Memory B cell (primary cell): ENCODE measurements around the gene C1orf232.

ENCODE experiments used
- ATAC-seq: fragments of 150-1000 bp; cut with Tn5 transposase; 2 replicates; pipeline ENCODE4 v1.10.0; 2021; ENCODE audit warnings: low read depth, mild to moderate bottlenecking, moderate library complexity
- DNase-seq, 2 donors: peaks; one replicate each; pipeline ENCODE4 v3.0.0; 2022; ENCODE audit warnings: low spot score in 2 of 2
- H3K27ac Mint-ChIP-seq: one replicate; pipeline ENCODE4 v1.8.0; 2022; ENCODE audit warnings: mild to moderate bottlenecking, moderate library complexity, mixed read lengths
- H3K27me3 Mint-ChIP-seq: one replicate; pipeline ENCODE4 v1.8.0; 2022; ENCODE audit warnings: mixed read lengths
- H3K36me3 Mint-ChIP-seq: one replicate; pipeline ENCODE4 v1.8.0; 2022; ENCODE audit warnings: mild to moderate bottlenecking, mixed read lengths
- H3K4me1 Mint-ChIP-seq: one replicate; pipeline ENCODE4 v1.8.0; 2022; ENCODE audit warnings: mixed read lengths
- H3K4me3 Mint-ChIP-seq: one replicate; pipeline ENCODE4 v1.8.0; 2022; ENCODE audit warnings: mild to moderate bottlenecking, moderate library complexity, mixed read lengths
- H3K9me3 Mint-ChIP-seq: one replicate; pipeline ENCODE4 v1.8.0; 2022; ENCODE audit warnings: mixed read lengths

Gene C1orf232

GRCh38 chr1:26156285-26157038 lies 12.3 kb downstream of the C1orf232 start:
- no peaks in the 10 kb centered on the region for H3K36me3 Mint-ChIP-seq
- no peaks in the 10 kb centered on the region for H3K9me3 Mint-ChIP-seq
- no peak overlapping the region for H3K4me3 Mint-ChIP-seq
- no peak for ATAC-seq
- DNase-seq, result no peak
- peaks cover 23% of the 10 kb centered on the region for H3K27me3 Mint-ChIP-seq
- H3K27ac Mint-ChIP-seq, result no peak overlapping the region
- no peaks in the 10 kb centered on the region for H3K4me1 Mint-ChIP-seq

- H3K27ac Mint-ChIP-seq, result no peak overlapping the region
- H3K27me3 Mint-ChIP-seq, result peaks cover 23% of the 10 kb centered on the region
- DNase-seq, result no peak
- no peaks in the 10 kb centered on the region for H3K36me3 Mint-ChIP-seq
- no peaks in the 10 kb centered on the region for H3K9me3 Mint-ChIP-seq
- ATAC-seq, result no peak
- no peak overlapping the region for H3K4me3 Mint-ChIP-seq
- no peaks in the 10 kb centered on the region for H3K4me1 Mint-ChIP-seq
Observed at GRCh38 chr1:26155370-26156284, 13.1 kb downstream of the C1orf232 start.

GRCh38 chr1:26154750-26155149 lies 14.0 kb downstream of the C1orf232 start:
- Mint-ChIP-seq H3K36me3 (no peaks in the 10 kb centered on the region), H3K27me3 (peaks cover 23% of the 10 kb centered on the region), H3K4me3 (no peak overlapping the region), H3K4me1 (no peaks in the 10 kb centered on the region), H3K27ac (no peak overlapping the region), H3K9me3 (no peaks in the 10 kb centered on the region)
- DNase-seq, result no peak
- no peak for ATAC-seq

GRCh38 chr1:26153966-26154532 lies 14.7 kb downstream of the C1orf232 start:
- Mint-ChIP-seq H3K4me1 (no peaks in the 10 kb centered on the region), H3K27ac (no peak overlapping the region), H3K36me3 (no peaks in the 10 kb centered on the region), H3K27me3 (peaks cover 23% of the 10 kb centered on the region), H3K4me3 (no peak overlapping the region), H3K9me3 (no peaks in the 10 kb centered on the region)
- DNase-seq, result no peak
- no peak for ATAC-seq

DNA sequence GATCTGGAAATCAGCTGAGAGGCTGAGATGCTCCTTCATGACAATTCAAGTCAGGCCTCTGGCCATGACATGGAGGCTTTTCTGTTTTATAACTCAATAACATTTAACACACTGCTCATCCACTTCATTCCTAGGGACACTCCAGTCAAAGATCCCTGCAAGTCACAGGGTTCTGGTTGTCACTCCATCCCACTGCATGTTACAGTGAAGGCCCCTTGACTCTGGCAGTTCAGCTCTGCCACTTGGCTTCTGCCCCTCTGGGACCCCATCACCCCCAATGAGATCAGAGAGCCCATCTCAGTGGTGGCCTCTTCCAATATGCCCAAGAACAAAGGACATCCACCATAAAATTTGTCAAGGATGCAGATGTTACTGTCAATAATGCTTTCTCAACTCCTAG lies 19.9 kb downstream of the C1orf232 start:
- Mint-ChIP-seq H3K9me3 (no peaks in the 10 kb centered on the region), H3K27ac (no peak overlapping the region), H3K4me1 (no peaks in the 10 kb centered on the region), H3K36me3 (no peaks in the 10 kb centered on the region), H3K27me3 (peaks cover 16% of the 10 kb centered on the region), H3K4me3 (no peak overlapping the region)
- no peak for ATAC-seq
- DNase-seq, result no peak

- H3K4me3 Mint-ChIP-seq, result no peak overlapping the region
- DNase-seq (no peak), ATAC-seq (no peak)
- H3K36me3 Mint-ChIP-seq, result no peaks in the 10 kb centered on the region
- no peaks in the 10 kb centered on the region for H3K9me3 Mint-ChIP-seq
- H3K27me3 Mint-ChIP-seq, result peaks cover 13% of the 10 kb centered on the region
- no peak overlapping the region for H3K27ac Mint-ChIP-seq
- no peaks in the 10 kb centered on the region for H3K4me1 Mint-ChIP-seq
Observed at GRCh38 chr1:26145960-26146294, 22.8 kb downstream of the C1orf232 start.

DNA sequence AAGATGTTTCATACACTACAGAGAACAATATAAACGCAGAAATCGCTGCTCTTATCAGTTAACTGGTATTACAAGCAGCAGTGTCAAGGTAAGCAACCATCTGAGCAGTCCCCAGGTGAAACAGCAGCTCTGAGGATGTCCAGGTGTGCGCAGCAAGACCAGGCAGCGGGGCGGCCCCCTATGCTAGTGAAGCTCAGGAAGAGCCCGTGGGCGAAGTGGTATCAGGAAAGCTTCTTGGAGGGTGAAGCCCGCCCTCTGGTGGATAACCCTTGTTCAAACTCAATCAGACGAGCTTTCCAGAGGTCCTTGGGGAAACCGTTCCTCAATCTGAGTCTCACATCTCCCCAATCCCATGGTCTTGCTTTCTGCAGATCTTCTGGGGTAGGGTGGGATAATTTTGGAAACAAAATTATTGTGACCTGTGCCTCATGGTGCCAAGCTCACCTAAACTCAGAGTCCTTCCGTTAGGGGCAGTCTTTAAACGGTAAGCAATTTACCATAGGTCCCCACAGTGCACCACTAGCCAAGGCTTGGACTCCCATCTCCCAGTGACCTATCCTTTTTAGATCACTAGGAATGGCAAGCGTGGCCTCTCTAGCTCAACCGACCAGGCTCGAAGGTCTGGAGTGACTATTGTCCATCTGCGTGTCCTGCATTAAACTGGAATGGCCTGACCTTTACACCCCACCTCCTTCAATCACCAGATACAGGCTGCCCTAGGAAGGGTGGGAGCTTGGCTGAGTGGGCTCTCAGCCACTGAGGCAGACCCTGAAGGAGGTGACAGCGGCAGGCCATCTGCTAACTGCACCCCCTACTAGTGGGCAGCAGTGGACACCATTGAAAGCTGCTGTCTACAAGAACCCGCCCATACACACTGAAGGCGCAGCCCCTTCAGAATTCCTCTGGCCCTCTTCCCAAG lies 23.5 kb downstream of the C1orf232 start:
- DNase-seq (peak; percentile 42 to 61), ATAC-seq (peak; percentile 73)
- Mint-ChIP-seq H3K9me3 (no peaks in the 10 kb centered on the region), H3K27ac (no peak overlapping the region), H3K4me1 (no peaks in the 10 kb centered on the region), H3K36me3 (no peaks in the 10 kb centered on the region), H3K4me3 (no peak overlapping the region), H3K27me3 (peaks cover 13% of the 10 kb centered on the region)

DNA sequence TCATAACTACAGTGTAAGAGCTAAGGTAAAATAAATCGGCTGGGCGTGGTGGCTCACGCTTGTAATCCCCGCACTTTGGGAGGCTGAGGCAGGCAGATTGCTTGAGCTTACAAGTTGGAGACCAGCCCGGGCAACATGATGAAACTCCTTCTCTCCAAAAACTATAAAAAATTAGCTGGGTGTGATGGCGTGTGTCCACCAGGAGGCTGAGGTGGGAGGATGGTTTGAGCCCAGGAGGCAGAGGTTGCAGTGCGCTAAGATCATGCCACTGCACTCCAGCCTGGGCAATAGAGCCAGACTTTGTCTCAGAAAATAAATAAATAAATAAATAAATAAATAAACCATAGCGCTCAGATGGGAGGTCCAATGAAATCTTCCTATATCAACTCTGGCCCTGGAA lies 26.6 kb downstream of the C1orf232 start:
- no peaks in the 10 kb centered on the region for H3K36me3 Mint-ChIP-seq

DNA sequence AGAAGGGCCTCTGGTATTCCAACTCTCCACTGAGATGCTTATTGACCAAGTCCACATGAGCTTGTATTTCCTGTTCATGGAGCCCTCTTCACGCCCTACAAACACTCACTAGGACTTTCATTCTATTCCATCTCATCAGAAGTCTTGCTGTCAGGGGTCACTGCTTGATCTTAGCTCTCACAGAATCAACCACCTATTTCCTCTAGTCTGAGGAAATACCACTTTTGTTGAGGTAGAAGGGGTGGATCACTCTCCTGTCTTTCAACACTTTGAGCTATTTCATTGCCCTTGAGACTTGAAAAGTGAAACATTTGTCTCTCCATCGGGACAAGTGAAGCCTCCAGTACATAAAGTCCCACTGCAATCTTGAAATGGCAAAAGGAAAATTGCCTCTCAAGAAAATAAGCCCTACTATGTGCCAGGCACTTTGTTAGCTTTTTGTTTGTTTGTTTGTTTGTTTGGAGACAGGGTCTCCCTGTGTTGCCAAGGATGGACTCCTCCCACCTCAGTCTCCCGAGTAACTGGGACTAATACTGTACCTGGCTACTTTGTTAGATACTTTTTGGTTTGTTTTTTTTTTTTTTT lies 29.7 kb downstream of the C1orf232 start:
- Mint-ChIP-seq H3K9me3 (no peaks in the 10 kb centered on the region), H3K27ac (no peak overlapping the region), H3K4me3 (no peak overlapping the region), H3K27me3 (peaks cover 3% of the 10 kb centered on the region), H3K36me3 (no peaks in the 10 kb centered on the region), H3K4me1 (no peaks in the 10 kb centered on the region)
- ATAC-seq (no peak), DNase-seq (no peak)

More for the DNA sequence above, 26.6 kb downstream of the C1orf232 start:
- Mint-ChIP-seq H3K27me3 (peaks cover 9% of the 10 kb centered on the region), H3K27ac (no peak overlapping the region), H3K4me1 (no peaks in the 10 kb centered on the region), H3K9me3 (no peaks in the 10 kb centered on the region), H3K4me3 (no peak overlapping the region)
- ATAC-seq (no peak), DNase-seq (no peak)

DNA sequence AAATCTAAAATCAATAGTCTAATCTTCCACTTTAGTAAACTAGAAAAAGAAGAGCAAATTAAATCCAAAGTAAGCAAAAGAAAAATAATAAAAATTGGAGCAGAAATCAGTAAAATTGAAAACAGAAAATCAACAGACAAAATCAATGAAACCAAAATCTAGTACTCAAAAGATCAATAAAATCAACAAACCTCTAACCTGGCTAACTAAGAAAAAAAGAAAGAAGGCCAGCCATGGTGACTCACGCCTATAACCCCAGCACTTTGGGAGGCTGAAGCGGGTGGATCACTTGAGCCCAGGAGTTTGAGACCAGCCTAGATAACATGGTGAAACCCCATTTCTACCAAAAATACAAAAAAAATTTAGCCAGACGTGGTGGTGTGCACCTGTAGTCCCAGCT lies 34.3 kb downstream of the C1orf232 start:
- ATAC-seq (no peak), DNase-seq (no peak)
- H3K27ac Mint-ChIP-seq, result no peak overlapping the region
- no peaks in the 10 kb centered on the region for H3K9me3 Mint-ChIP-seq
- H3K4me1 Mint-ChIP-seq, result no peaks in the 10 kb centered on the region
- H3K4me3 Mint-ChIP-seq, result no peak overlapping the region
- H3K27me3 Mint-ChIP-seq, result peaks cover 7% of the 10 kb centered on the region
- peaks cover 2% of the 10 kb centered on the region for H3K36me3 Mint-ChIP-seq

- Mint-ChIP-seq H3K4me3 (no peak overlapping the region), H3K4me1 (peaks cover 2% of the 10 kb centered on the region), H3K36me3 (peaks cover 2% of the 10 kb centered on the region), H3K9me3 (no peaks in the 10 kb centered on the region), H3K27ac (no peak overlapping the region), H3K27me3 (peaks cover 12% of the 10 kb centered on the region)
- DNase-seq (no peak), ATAC-seq (no peak)
Observed at GRCh38 chr1:26132834-26133167, 36.0 kb downstream of the C1orf232 start.

- peaks cover 2% of the 10 kb centered on the region for H3K36me3 Mint-ChIP-seq
- DNase-seq (no peak), ATAC-seq (no peak)
- H3K4me1 Mint-ChIP-seq, result peaks cover 5% of the 10 kb centered on the region
- H3K27me3 Mint-ChIP-seq, result peaks cover 14% of the 10 kb centered on the region
- H3K27ac Mint-ChIP-seq, result no peak overlapping the region
- H3K4me3 Mint-ChIP-seq, result no peak overlapping the region
- no peaks in the 10 kb centered on the region for H3K9me3 Mint-ChIP-seq
Observed at GRCh38 chr1:26132128-26132833, 36.5 kb downstream of the C1orf232 start.

DNA sequence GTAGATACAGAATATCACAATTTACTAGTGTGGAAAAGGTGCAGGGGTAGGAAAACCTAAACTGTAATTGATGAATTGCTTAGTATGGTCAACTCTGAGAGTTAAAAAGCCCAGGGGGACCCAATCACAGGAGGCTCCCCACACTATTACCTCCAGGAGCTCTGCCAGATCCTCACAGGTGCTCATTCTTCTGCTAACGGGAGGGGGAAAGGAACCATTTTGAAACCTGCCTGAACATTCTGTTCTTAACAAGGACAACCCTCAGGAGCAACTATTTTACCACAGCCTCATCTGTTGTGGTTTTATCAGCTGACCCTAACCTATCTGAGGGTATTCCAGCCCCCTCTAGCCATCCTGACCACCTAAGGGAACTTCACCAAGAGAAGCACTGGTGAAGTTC lies 38.1 kb downstream of the C1orf232 start:
- peaks cover 2% of the 10 kb centered on the region for H3K36me3 Mint-ChIP-seq
- no peak for DNase-seq
- no peak overlapping the region for H3K4me3 Mint-ChIP-seq
- peaks cover 14% of the 10 kb centered on the region for H3K27me3 Mint-ChIP-seq
- ATAC-seq, result no peak
- no peak overlapping the region for H3K27ac Mint-ChIP-seq
- H3K4me1 Mint-ChIP-seq, result peaks cover 8% of the 10 kb centered on the region
- no peaks in the 10 kb centered on the region for H3K9me3 Mint-ChIP-seq
